Measurements from ENCODE around the gene SEZ6L. TPM values are rescaled to one million over a fixed set of nuclear protein-coding genes. Genes with fewer than 3 reads are reported as not detected.

SEZ6L gene
- total RNA-seq, 1 experiment from 2014 or later: not detected

DNA sequence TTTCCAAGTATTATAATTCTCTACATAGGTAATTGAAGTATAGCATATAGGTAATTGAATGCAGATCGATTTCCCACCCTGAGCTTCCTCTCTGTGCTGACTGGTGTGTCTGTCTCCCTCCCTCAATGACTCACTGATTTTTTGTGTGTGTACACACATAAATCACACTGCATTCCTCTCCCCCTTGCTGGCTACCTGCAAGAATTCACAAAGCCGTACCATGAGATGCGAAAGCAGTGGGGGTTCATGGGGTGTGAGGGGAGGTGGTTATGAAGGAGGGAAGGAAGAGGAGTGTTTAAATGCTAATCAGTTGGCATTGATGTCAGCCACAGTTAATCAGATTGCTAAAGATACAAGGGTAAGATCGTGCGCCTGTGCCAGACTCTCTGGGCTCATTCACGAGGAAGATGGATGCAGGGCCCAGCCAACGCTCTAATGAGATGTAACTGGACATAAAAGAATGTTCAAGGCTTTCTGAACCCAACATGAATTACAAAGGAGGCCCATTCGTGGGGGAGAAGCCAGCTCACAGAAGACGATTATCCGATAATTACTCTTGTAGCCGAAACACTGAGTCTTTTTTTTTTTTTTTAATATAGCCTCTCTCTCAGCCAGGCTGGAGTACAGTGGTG is 107.4 kb downstream of the SEZ6L start:
- Histone ChIP-seq H3K36me3 (ENCODE audit: control insufficient read depth in 1 of 2, insufficient read depth in 2 of 2, low read length in 2 of 2) (no peaks in the 10 kb centered on the region), H4K20me1 (ENCODE audit: insufficient read depth) (no peaks in the 10 kb centered on the region), H3K27me3 (ENCODE audit: insufficient read depth, low read length) (peaks cover 35% of the 10 kb centered on the region), H3K9me3 (ENCODE audit: control insufficient read depth in 1 of 2, insufficient read depth in 1 of 2, low read depth in 1 of 2, low read length in 2 of 2) (no peaks in the 10 kb centered on the region), H3K4me3 (replicated peaks in 1 of 2; ENCODE audit: low read depth in 1 of 2, low read length in 2 of 2) (no peak overlapping the region), H2AFZ (ENCODE audit: low read depth, low read length, poor library complexity, severe bottlenecking) (no peak overlapping the region), H3K9me2 (ENCODE audit: insufficient read depth) (no peaks in the 10 kb centered on the region), H3K27ac (ENCODE audit: low read depth, low read length) (no peak overlapping the region), H3K4me1 (ENCODE audit: control insufficient read depth in 1 of 2, insufficient read depth in 2 of 2, low read length in 2 of 2) (no peaks in the 10 kb centered on the region), H3K9ac (ENCODE audit: low read length) (no peak overlapping the region), H3K4me2 (ENCODE audit: low read length) (no peak overlapping the region), H3K79me2 (ENCODE audit: insufficient read depth, low read length) (no peaks in the 10 kb centered on the region)
- ATAC-seq (no peak), DNase-seq (ENCODE audit: low read depth, low spot score) (no peak)
- no TSS peak for BruUV-seq (replicated peaks)
- intact Hi-C loops (cut with micrococcal nuclease): no loop called here
- TF ChIP-seq ZNF274 (IDR thresholded peaks at IDR 0.05; ENCODE audit: low read depth, low read length) (no peak), CEBPB (IDR thresholded peaks at IDR 0.05; ENCODE audit: low read depth) (no peak)
- CTCF ChIA-PET: no interaction called here
- RAD21 ChIA-PET (ENCODE audit: low non-redundant PET in 1 of 2, low total read pairs in 2 of 2, uncharacterized antibody in 2 of 2, unreplicated experiment in 2 of 2): no interaction called here
- POLR2A ChIA-PET: no interaction called here

DNA sequence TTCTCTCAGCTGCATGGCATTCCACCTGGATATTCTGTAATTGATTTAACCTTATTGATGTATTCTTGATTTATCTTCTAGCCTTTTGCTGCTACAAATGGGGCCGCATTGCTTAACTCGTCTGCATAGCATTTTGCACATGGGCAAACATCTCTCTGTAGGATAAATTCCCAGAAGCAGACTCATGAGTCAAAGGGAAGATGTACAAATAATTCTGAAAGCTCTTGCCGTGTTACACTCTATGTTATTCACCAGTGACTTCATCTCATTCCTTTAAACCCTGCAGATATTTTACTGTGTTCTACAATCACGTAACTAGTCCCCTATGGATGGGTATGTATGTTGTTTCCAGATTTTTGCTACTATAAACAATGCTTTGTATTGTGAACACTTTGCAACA is 112.7 kb downstream of the SEZ6L start:
- Histone ChIP-seq H3K79me2 (ENCODE audit: insufficient read depth, low read length) (no peaks in the 10 kb centered on the region), H3K27ac (ENCODE audit: low read depth, low read length) (no peak overlapping the region), H3K4me2 (ENCODE audit: low read length) (no peak overlapping the region), H3K36me3 (ENCODE audit: control insufficient read depth in 1 of 2, insufficient read depth in 2 of 2, low read length in 2 of 2) (no peaks in the 10 kb centered on the region), H3K27me3 (ENCODE audit: insufficient read depth, low read length) (peaks cover 42% of the 10 kb centered on the region), H3K9ac (ENCODE audit: low read length) (no peak overlapping the region), H4K20me1 (ENCODE audit: insufficient read depth) (no peaks in the 10 kb centered on the region), H2AFZ (ENCODE audit: low read depth, low read length, poor library complexity, severe bottlenecking) (no peak overlapping the region), H3K4me3 (replicated peaks in 1 of 2; ENCODE audit: low read depth in 1 of 2, low read length in 2 of 2) (no peak overlapping the region), H3K4me1 (ENCODE audit: control insufficient read depth in 1 of 2, insufficient read depth in 2 of 2, low read length in 2 of 2) (no peaks in the 10 kb centered on the region), H3K9me3 (ENCODE audit: control insufficient read depth in 1 of 2, insufficient read depth in 1 of 2, low read depth in 1 of 2, low read length in 2 of 2) (no peaks in the 10 kb centered on the region), H3K9me2 (ENCODE audit: insufficient read depth) (no peaks in the 10 kb centered on the region)
- intact Hi-C loops (cut with micrococcal nuclease): no loop called here
- DNase-seq (ENCODE audit: low read depth, low spot score) (no peak), ATAC-seq (no peak)
- no TSS peak for BruUV-seq (replicated peaks)
- ChIA-PET POLR2A (no interaction called here), CTCF (no interaction called here), RAD21 (ENCODE audit: low non-redundant PET in 1 of 2, low total read pairs in 2 of 2, uncharacterized antibody in 2 of 2, unreplicated experiment in 2 of 2) (no interaction called here)
- TF ChIP-seq SIN3A (IDR thresholded peaks at IDR 0.05; ENCODE audit: low read depth): no peak
- TF ChIP-seq CBX3 (IDR thresholded peaks at IDR 0.05; ENCODE audit: low read depth): no peak
- TF ChIP-seq, protein P1, sequence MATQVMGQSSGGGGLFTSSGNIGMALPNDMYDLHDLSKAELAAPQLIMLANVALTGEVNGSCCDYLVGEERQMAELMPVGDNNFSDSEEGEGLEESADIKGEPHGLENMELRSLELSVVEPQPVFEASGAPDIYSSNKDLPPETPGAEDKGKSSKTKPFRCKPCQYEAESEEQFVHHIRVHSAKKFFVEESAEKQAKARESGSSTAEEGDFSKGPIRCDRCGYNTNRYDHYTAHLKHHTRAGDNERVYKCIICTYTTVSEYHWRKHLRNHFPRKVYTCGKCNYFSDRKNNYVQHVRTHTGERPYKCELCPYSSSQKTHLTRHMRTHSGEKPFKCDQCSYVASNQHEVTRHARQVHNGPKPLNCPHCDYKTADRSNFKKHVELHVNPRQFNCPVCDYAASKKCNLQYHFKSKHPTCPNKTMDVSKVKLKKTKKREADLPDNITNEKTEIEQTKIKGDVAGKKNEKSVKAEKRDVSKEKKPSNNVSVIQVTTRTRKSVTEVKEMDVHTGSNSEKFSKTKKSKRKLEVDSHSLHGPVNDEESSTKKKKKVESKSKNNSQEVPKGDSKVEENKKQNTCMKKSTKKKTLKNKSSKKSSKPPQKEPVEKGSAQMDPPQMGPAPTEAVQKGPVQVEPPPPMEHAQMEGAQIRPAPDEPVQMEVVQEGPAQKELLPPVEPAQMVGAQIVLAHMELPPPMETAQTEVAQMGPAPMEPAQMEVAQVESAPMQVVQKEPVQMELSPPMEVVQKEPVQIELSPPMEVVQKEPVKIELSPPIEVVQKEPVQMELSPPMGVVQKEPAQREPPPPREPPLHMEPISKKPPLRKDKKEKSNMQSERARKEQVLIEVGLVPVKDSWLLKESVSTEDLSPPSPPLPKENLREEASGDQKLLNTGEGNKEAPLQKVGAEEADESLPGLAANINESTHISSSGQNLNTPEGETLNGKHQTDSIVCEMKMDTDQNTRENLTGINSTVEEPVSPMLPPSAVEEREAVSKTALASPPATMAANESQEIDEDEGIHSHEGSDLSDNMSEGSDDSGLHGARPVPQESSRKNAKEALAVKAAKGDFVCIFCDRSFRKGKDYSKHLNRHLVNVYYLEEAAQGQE (IDR thresholded peaks at IDR 0.05; ENCODE audit: low read depth): no peak
- TF ChIP-seq SRF (IDR thresholded peaks at IDR 0.05; ENCODE audit: low read depth): no peak
- no peak for TF ChIP-seq POLR2AphosphoS5 (IDR thresholded peaks at IDR 0.05; ENCODE audit: low read depth, low read length)

All from HCT116 (cell line).